Adrenal gland (tissue), 12 donors: ENCODE results near the gene ZNF800. TPM values are rescaled to one million over a fixed set of nuclear protein-coding genes. Genes with fewer than 3 reads are reported as not detected.

Experiments used
- DNase-seq, 7 donors: peaks; one replicate each; pipeline ENCODE4 v3.0.0-alpha.2; 2019 to 2020
- H3K27ac ChIP-seq, 5 donors: fragments of 200-600 bp; sonication (generic) in 4 of 5; 1 replicate in 3 of 5; 2 replicates in 2 of 5; pipeline versions ENCODE4 v1.5.1 to v1.8.0; 2016 to 2020; ENCODE audit warnings: mild to moderate bottlenecking in 1 of 5
- H3K27me3 ChIP-seq: fragments of 200-600 bp; 2 replicates; pipeline ENCODE4 v1.8.0; 2021
- H3K36me3 ChIP-seq, 2 donors: fragments of 200-600 bp; replicated peaks in 1 of 2; 1 replicate in 1 of 2; 2 replicates in 1 of 2; pipeline versions ENCODE4 v1.5.1 to v1.8.0; 2018 to 2022
- H3K4me1 ChIP-seq, 2 donors: fragments of 200-600 bp; replicated peaks in 1 of 2; 1 replicate in 1 of 2; 2 replicates in 1 of 2; pipeline versions ENCODE4 v1.5.1 to v1.8.0; 2018 to 2021
- H3K4me3 ChIP-seq, 4 donors: fragments of 200-600 bp; sonication (generic) in 3 of 4; one replicate each; pipeline ENCODE4 v1.5.1; 2016 to 2018
- H3K9me3 ChIP-seq, 3 donors: fragments of 200-600 bp; sonication (generic) in 1 of 3; replicated peaks in 1 of 3; 1 replicate in 2 of 3; 2 replicates in 1 of 3; pipeline versions ENCODE4 v1.5.1 to v1.8.0; 2016 to 2021
- POLR2A ChIP-seq, 2 donors: fragments of 450-650 bp; IDR thresholded peaks; one replicate each; pipeline ENCODE4 v1.6.1; 2017; ENCODE audit warnings: antibody characterized with exemption in 2 of 2, mild to moderate bottlenecking in 2 of 2, moderate library complexity in 1 of 2
- WGBS, 4 donors: extraction: QIAGEN DNeasy Blood & Tissue Kit in 2 of 4; methylation state at CpG; one replicate each; pipeline versions ENCODE4 v1.1.5 to v1.1.7; 2013 to 2017; 5-methylcytosine and 5-hydroxymethylcytosine counted together
- intact Hi-C, 2 donors: fragments of 100-400 bp; cut with DNase I; formaldehyde crosslinking; loops; one replicate each; pipeline versions ENCODE4 v1.14.1 to v1.15.0; 2022 to 2023
- polyA plus RNA-seq, 3 donors: library from polyadenylated mRNA; stranded (reverse); fragments of 200-250 nt in 2 of 3; fragments of 350-450 nt in 1 of 3; fragmentation: Illumina TruSeq in 1 of 3; extraction: RNeasy Lipid Tissue Mini Kit (QIAGEN cat#74804) in 1 of 3; gene quantifications; one replicate each; pipeline ENCODE4 v1.2.3, GENCODE V29; 2013 to 2014
- total RNA-seq, 9 donors: library from RNA; depleted of rRNA in 4 of 9; stranded (reverse); fragments of >200 nt in 4 of 9; fragments of 120-200 nt in 1 of 9; fragmentation: NEBNext Ultra II Directional in 1 of 9; extraction: Animal tissue kit (Norgen Biotek cat#: 25700) in 1 of 9; gene quantifications; one replicate each; pipeline versions ENCODE4 v1.1.0 to v1.2.4, GENCODE V29; 2013 to 2023
- TF ChIP-seq, protein P1 (sequence below), 6 experiments: fragments of 450-650 bp in 4 of 6; fragments of 200-600 bp in 2 of 6; sonication (generic) in 1 of 6; IDR thresholded peaks; 1 replicate in 5 of 6; 2 replicates in 1 of 6; pipeline versions ENCODE4 v1.5.1 to v1.8.0; 2016 to 2021; ENCODE audit warnings: antibody characterized with exemption in 6 of 6, mild to moderate bottlenecking in 2 of 6, moderate library complexity in 1 of 6
- donor health status: healthy with polysubstance abuse.
- donor health status: Bipolar disorder and iron deficiency.
- donor health status: DM: yes; HTN: yes; CAD: no.
- donor health status: DM: no; HTN: no; CAD: no.
- donor health status: DM: no; HTN: no; CAD: no.
- donor health status: DM: yes; HTN: yes; CAD: no.

Gene ZNF800
- total and polyA plus RNA-seq, 12 donors = 11.0 to 41.6 (median 28.4) TPM

DNA sequence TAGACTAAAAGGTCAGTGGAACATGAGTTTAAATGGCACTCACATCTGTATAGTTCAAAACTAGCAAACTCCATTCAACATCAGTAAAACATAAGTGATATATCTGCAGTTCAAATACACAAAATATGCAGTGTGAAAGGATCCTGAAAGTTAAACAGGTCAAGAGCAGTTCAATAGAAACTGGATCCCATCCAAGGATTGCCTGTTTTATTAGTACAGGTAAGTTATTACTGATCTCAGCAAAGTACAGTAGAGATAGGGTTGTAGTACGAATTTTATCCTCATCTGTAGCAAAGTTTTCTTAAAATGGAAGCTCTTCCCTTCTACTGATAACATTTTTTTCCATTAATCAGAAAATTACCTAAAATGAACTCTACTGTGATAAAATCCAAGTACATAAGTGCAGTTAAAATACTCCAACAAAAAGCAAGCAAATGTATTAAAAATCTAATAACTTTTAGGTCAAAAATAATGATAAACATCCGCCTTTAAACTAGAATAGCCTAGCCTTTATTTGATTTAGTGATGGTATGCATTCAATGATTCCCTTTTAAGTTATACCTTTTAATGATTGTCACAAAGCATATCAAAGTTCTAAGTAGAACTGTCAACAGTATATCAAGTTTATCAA lies 2.2 kb downstream of the ZNF800 start:
- intact Hi-C loops = no loop called here
- H3K36me3 ChIP-seq = peaks cover 0 to 12% of the 10 kb centered on the region in 2 donors
- H3K27ac ChIP-seq = no peak overlapping the region
- H3K9me3 ChIP-seq = peaks cover 0 to 8% (median 0%) of the 10 kb centered on the region in 3 donors
- no peak for DNase-seq
- 85 to 93% (median 89%) methylated on average over 2 of the region's 2 CpGs for WGBS, 4 donors
- no peaks in the 10 kb centered on the region for H3K27me3 ChIP-seq
- TF ChIP-seq, protein P1, sequence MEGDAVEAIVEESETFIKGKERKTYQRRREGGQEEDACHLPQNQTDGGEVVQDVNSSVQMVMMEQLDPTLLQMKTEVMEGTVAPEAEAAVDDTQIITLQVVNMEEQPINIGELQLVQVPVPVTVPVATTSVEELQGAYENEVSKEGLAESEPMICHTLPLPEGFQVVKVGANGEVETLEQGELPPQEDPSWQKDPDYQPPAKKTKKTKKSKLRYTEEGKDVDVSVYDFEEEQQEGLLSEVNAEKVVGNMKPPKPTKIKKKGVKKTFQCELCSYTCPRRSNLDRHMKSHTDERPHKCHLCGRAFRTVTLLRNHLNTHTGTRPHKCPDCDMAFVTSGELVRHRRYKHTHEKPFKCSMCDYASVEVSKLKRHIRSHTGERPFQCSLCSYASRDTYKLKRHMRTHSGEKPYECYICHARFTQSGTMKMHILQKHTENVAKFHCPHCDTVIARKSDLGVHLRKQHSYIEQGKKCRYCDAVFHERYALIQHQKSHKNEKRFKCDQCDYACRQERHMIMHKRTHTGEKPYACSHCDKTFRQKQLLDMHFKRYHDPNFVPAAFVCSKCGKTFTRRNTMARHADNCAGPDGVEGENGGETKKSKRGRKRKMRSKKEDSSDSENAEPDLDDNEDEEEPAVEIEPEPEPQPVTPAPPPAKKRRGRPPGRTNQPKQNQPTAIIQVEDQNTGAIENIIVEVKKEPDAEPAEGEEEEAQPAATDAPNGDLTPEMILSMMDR (IDR thresholded peaks at IDR 0.05) = no peak
- no peak for TF ChIP-seq POLR2A (IDR thresholded peaks at IDR 0.05)
- no peak overlapping the region for H3K4me3 ChIP-seq
- H3K4me1 ChIP-seq = peaks cover 4 to 37% of the 10 kb centered on the region in 2 donors

DNA sequence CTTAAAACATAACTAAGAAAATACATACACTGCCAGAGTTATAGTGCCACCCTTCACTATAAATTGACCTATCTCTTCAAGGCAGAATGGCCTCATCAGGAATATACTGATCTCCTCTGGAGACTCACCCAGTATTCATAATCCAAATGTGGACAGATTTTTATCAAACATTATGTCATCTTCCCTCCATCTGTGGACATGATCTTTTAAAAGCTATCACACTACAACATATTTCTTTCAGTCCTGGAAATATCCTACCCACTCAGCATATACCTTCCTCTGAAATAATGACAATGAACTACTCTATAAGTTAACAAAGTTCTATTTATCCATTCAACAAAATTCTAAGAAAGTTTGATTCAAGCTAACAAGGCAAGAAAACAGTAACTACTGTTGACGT lies 3.2 kb downstream of the ZNF800 start:
- Histone ChIP-seq H3K27ac (no peak overlapping the region), H3K4me3 (no peak overlapping the region), H3K27me3 (no peaks in the 10 kb centered on the region), H3K9me3 (peaks cover 0 to 8% (median 0%) of the 10 kb centered on the region in 3 donors), H3K36me3 (peaks cover 0 to 12% of the 10 kb centered on the region in 2 donors), H3K4me1 (peaks cover 4 to 37% of the 10 kb centered on the region in 2 donors)
- WGBS, 4 donors = 91 to 98% (median 94%) methylated on average over 1 of the region's 1 CpG
- DNase-seq = no peak
- intact Hi-C loops = no loop called here
- no peak for TF ChIP-seq POLR2A (IDR thresholded peaks at IDR 0.05)
- TF ChIP-seq, protein P1 (IDR thresholded peaks at IDR 0.05) = no peak

DNA sequence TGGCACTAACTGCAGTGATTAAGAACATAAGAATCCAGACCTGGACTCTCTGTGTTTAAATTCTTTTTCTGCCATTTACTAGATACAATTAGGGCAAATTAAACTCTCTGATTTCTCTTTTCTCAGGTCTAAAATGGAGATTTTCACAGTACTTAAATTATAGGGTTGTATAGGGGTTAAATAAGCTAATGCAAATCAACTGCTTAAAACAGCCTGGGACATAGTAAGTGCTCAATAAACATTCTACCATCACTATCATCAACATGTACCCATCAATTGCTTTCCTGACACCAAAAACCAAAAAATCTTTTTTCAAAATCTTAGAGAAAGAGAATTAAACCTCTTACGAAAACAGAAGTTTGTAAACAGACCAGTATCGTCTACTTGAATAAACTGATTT lies 4.5 kb downstream of the ZNF800 start:
- peaks cover 4 to 27% of the 10 kb centered on the region in 2 donors for H3K4me1 ChIP-seq
- H3K27ac ChIP-seq = no peak overlapping the region
- peaks cover 0 to 12% of the 10 kb centered on the region in 2 donors for H3K36me3 ChIP-seq
- no peak for TF ChIP-seq POLR2A (IDR thresholded peaks at IDR 0.05)
- TF ChIP-seq, protein P1 (IDR thresholded peaks at IDR 0.05) = no peak
- peaks cover 0 to 8% (median 0%) of the 10 kb centered on the region in 3 donors for H3K9me3 ChIP-seq
- 96 to 98% (median 97%) methylated on average over 2 of the region's 2 CpGs for WGBS, 4 donors
- no peaks in the 10 kb centered on the region for H3K27me3 ChIP-seq
- intact Hi-C loops = no loop called here
- no peak overlapping the region for H3K4me3 ChIP-seq
- DNase-seq = no peak

DNA sequence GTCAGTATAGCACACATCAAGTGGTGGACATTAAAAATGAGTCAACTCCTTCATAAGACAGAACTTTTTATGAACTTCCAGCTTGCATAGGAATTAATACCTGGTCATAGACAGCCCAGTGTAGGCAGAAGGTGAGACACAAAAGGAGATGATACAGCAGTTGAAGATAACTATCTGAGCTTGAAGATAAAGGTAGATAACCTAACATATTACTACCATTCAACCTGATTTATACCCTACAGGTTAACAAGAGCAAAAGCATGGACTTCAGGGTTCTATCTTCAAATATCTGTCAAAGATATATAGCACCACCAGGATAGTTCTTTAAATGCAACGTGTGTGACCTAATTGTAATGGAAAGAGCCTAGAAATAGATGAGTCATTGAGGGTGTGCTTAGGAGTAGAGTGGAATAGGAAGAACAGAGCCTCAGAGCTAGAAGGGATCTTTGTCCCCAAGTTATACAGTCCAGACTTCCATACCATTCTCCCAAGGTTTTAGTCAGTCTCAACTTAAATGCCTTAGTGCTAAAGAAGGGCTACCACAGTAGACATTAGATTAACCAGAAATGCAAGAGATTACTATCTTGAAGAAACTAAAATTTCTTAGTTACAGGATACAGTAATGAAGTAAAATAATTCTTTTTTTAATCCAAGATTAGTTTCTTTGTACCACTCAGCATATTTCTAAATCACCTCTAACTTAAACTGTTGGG lies 9.2 kb downstream of the ZNF800 start:
- Histone ChIP-seq H3K27ac (no peak overlapping the region), H3K36me3 (peaks cover 0 to 6% of the 10 kb centered on the region in 2 donors), H3K9me3 (no peaks in the 10 kb centered on the region), H3K4me1 (peaks cover 0 to 17% of the 10 kb centered on the region in 2 donors), H3K4me3 (no peak overlapping the region), H3K27me3 (no peaks in the 10 kb centered on the region)
- TF ChIP-seq POLR2A (IDR thresholded peaks at IDR 0.05) = no peak
- TF ChIP-seq, protein P1 (IDR thresholded peaks at IDR 0.05) = no peak
- intact Hi-C loops = no loop called here
- no peak for DNase-seq
- WGBS, 4 donors = 17 to 44% (median 34%) methylated on average over 1 of the region's 1 CpG
